NCI-H2196 treated with DMSO at 0.1 percent for 48 hours (cell line): ENCODE measurements around the gene RFX2.
"Not testable (repeated sequence)": the region's sequence is repeated elsewhere in the genome, so short reads cannot be mapped to it uniquely, and the experiment has no call there.

ENCODE experiments used
- DNase-seq: peaks from one replicate; lab custom pipeline; 2025; ENCODE audit not compliant: unreplicated experiment; lab: John Stamatoyannopoulos, UW

The RFX2 gene

GRCh38 chr19:6110360-6110977 is at the start of gene RFX2:
RFX2 (minus strand) TSS chr19:6110500; CDS start chr19:6047496, 63,004 bp downstream.
- peak; percentile 97 for DNase-seq

- DNase-seq = no peak
These were observed 45.7 kb upstream of the RFX2 start for GRCh38 chr19:6156033-6156432.

- no peak for DNase-seq
These were observed 40.0 kb upstream of the RFX2 start for GRCh38 chr19:6150289-6150688.

GRCh38 chr19:6141217-6141616 is 30.9 kb upstream of the RFX2 start:
- DNase-seq = no peak

GRCh38 chr19:6138511-6138910 is 28.2 kb upstream of the RFX2 start:
- DNase-seq = no peak

- no peak for DNase-seq
These were observed 27.8 kb upstream of the RFX2 start for GRCh38 chr19:6138066-6138465.

GRCh38 chr19:6133231-6133630 is 22.9 kb upstream of the RFX2 start:
- no peak for DNase-seq

GRCh38 chr19:6132482-6132881 is 22.2 kb upstream of the RFX2 start:
- no peak for DNase-seq

- DNase-seq = no peak
These were observed 17.5 kb upstream of the RFX2 start for GRCh38 chr19:6127716-6128335.

- DNase-seq = peak; percentile 40
These were observed 16.2 kb upstream of the RFX2 start for GRCh38 chr19:6126335-6126974.

- DNase-seq = peak; percentile 93
These were observed 15.3 kb upstream of the RFX2 start for GRCh38 chr19:6125571-6125989.

GRCh38 chr19:6119031-6119430 is 8.7 kb upstream of the RFX2 start:
- DNase-seq = no peak

GRCh38 chr19:6118043-6118442 is 7.7 kb upstream of the RFX2 start:
- no peak for DNase-seq

- no peak for DNase-seq
These were observed 7.2 kb upstream of the RFX2 start for GRCh38 chr19:6117534-6117933.

- DNase-seq = no peak
These were observed 6.6 kb upstream of the RFX2 start for GRCh38 chr19:6116749-6117430.

GRCh38 chr19:6115992-6116391 is 5.7 kb upstream of the RFX2 start:
- no peak for DNase-seq

GRCh38 chr19:6113616-6114188 is 3.4 kb upstream of the RFX2 start:
- no peak for DNase-seq

GRCh38 chr19:6109947-6110346 is 353 bp downstream of the RFX2 start:
- DNase-seq = no peak

GRCh38 chr19:6108721-6109633 is 1.3 kb downstream of the RFX2 start:
- no peak for DNase-seq

- DNase-seq = not testable (repeated sequence)
These were observed 3.5 kb downstream of the RFX2 start for GRCh38 chr19:6106643-6107294.
